Endothelial cell of umbilical vein (primary cell): Measurements from ENCODE around the gene MARK3. TPM values are rescaled to one million over a fixed set of nuclear protein-coding genes. Genes with fewer than 3 reads are reported as not detected.

Source experiments
- BruUV-seq: library from RNA; stranded (reverse); fragments of 400-500 nt; replicated peaks from 2 replicates; lab custom pipeline; 2021; lab: Mats Ljungman, UMichigan
- CTCF ChIA-PET: fragments of 300-600, 350-600 bp; sonication (Branson Sonifier 250); formaldehyde crosslinking; loops from one replicate; lab custom pipeline; 2021; ENCODE audit warnings: antibody characterized with exemption, inconsistent platforms; lab: Charles Lee
- POLR2A ChIA-PET: fragments of 300-600, 350-600 bp; sonication (Branson Sonifier 250); formaldehyde crosslinking; loops from one replicate; lab custom pipeline; 2021; ENCODE audit warnings: antibody characterized with exemption, inconsistent platforms; lab: Charles Lee
- DNase-seq: peaks from one replicate; pipeline ENCODE4 v3.0.0-alpha.2; 2011; ENCODE audit warnings: low read depth, low spot score
- FAIRE-seq: peaks from 2 replicates; lab custom pipeline; 2011; peaks lifted over from hg19 to GRCh38; lab: Jason Lieb, UNC
- H2AFZ ChIP-seq: 2 replicates; pipeline ENCODE4 v1.6.0; 2012; ENCODE audit warnings: low read depth, low read length, control low read depth, inconsistent platforms
- H3K27ac ChIP-seq: 2 replicates; pipeline ENCODE4 v1.5.1; 2011; ENCODE audit warnings: low read depth, mild to moderate bottlenecking, control low read depth, low read length, moderate library complexity; ENCODE audit not compliant: insufficient read depth
- H3K27me3 ChIP-seq, 2 experiments: 2 replicates each; pipeline versions ENCODE4 v1.6.0 to v1.6.1; 2011; ENCODE audit warnings: low read length in 2 of 2, mixed read lengths in 1 of 2; ENCODE audit not compliant: control insufficient read depth in 2 of 2, insufficient read depth in 2 of 2
- H3K36me3 ChIP-seq, 2 experiments: 2 replicates in 1 of 2; 3 replicates in 1 of 2; pipeline ENCODE4 v1.5.1; 2011; ENCODE audit warnings: low read length in 2 of 2, mild to moderate bottlenecking in 1 of 2, moderate library complexity in 1 of 2; ENCODE audit not compliant: control insufficient read depth in 2 of 2, insufficient read depth in 2 of 2; ENCODE audit errors: extremely low read depth in 1 of 2
- H3K4me1 ChIP-seq: 3 replicates; pipeline ENCODE4 v1.5.1; 2011; ENCODE audit warnings: mild to moderate bottlenecking, low read length; ENCODE audit not compliant: control insufficient read depth, insufficient read depth; ENCODE audit errors: extremely low read depth
- H3K4me2 ChIP-seq: 2 replicates; pipeline ENCODE4 v1.6.1; 2011; ENCODE audit warnings: low read length, control low read depth, mixed read lengths; ENCODE audit not compliant: insufficient read depth
- H3K4me3 ChIP-seq, 3 experiments: fragments of 200-600 bp in 1 of 3; sonication (generic), shearing (Covaris generic) in 1 of 3; replicated peaks in 1 of 3; 2 replicates each; pipeline ENCODE4 v1.5.1; 2011 to 2016; ENCODE audit warnings: control low read depth in 3 of 3, low read length in 3 of 3, mild to moderate bottlenecking in 2 of 3, inconsistent platforms in 1 of 3, low read depth in 1 of 3, moderate library complexity in 1 of 3; ENCODE audit not compliant: insufficient read depth in 1 of 3
- H3K79me2 ChIP-seq: 2 replicates; pipeline ENCODE4 v1.6.0; 2012; ENCODE audit warnings: low read length, inconsistent platforms; ENCODE audit not compliant: control insufficient read depth, insufficient read depth
- H3K9ac ChIP-seq: replicated peaks from 2 replicates; pipeline ENCODE3; 2011; ENCODE audit warnings: low read length, control low read depth; ENCODE audit not compliant: insufficient read depth; ENCODE audit errors: extremely low read depth
- H3K9me1 ChIP-seq: replicated peaks from 3 replicates; pipeline ENCODE4 v1.6.0; 2011; ENCODE audit warnings: mild to moderate bottlenecking, low read length; ENCODE audit not compliant: control insufficient read depth, insufficient read depth; ENCODE audit errors: extremely low read depth
- H3K9me3 ChIP-seq: replicated peaks from 2 replicates; pipeline ENCODE4 v1.5.1; 2012; ENCODE audit warnings: low read length, inconsistent platforms; ENCODE audit not compliant: control insufficient read depth, insufficient read depth
- H4K20me1 ChIP-seq: replicated peaks from 2 replicates; pipeline ENCODE3; 2011; ENCODE audit warnings: mild to moderate bottlenecking, low read length; ENCODE audit not compliant: control insufficient read depth, insufficient read depth; ENCODE audit errors: extremely low read depth
- EZH2 ChIP-seq: IDR thresholded peaks from 2 replicates; pipeline ENCODE4 v1.6.1; 2012; ENCODE audit warnings: borderline replicate concordance, low read depth, mild to moderate bottlenecking, moderate library complexity, low read length, inconsistent platforms; ENCODE audit not compliant: severe bottlenecking
- FOS ChIP-seq: IDR thresholded peaks from 2 replicates; pipeline ENCODE4 v1.6.1; 2011; ENCODE audit warnings: mild to moderate bottlenecking, low read length, moderate library complexity, borderline replicate concordance; ENCODE audit not compliant: insufficient read depth
- GATA2 ChIP-seq: IDR thresholded peaks from 2 replicates; pipeline ENCODE4 v1.7.0; 2011; ENCODE audit warnings: low read depth, mild to moderate bottlenecking, moderate library complexity, mixed read lengths, low read length; ENCODE audit not compliant: insufficient read length, insufficient read depth
- JUN ChIP-seq: IDR thresholded peaks from 2 replicates; pipeline ENCODE4 v1.6.1; 2011; ENCODE audit warnings: borderline replicate concordance, low read depth; ENCODE audit not compliant: insufficient read length, insufficient read depth
- MYC ChIP-seq: IDR thresholded peaks from one replicate; pipeline ENCODE4 v1.6.1; 2011; ENCODE audit warnings: mild to moderate bottlenecking, low read depth, low read length
- POLR2A ChIP-seq: IDR thresholded peaks from 2 replicates; pipeline ENCODE4 v1.6.1; 2012; ENCODE audit warnings: low read depth, mild to moderate bottlenecking, control low read depth, low read length
- POLR2AphosphoS5 ChIP-seq: IDR thresholded peaks from 2 replicates; pipeline ENCODE4 v1.6.1; 2012; ENCODE audit warnings: low read depth, mild to moderate bottlenecking, control low read depth, low read length, moderate library complexity; ENCODE audit not compliant: insufficient read depth
- dilution Hi-C: fragments of 300-500 bp; cut with MboI; formaldehyde crosslinking; loops from one replicate; pipeline ENCODE4 v1.15.0; 2019; ENCODE audit warnings: low sequenced_read_pairs; ENCODE audit not compliant: extremely low pct_ligation_motif_present
- intact Hi-C: fragments of 100-400 bp; cut with micrococcal nuclease; formaldehyde crosslinking; loops from one replicate; pipeline ENCODE4 v1.10.0; 2022
- polyA plus RNA-seq, 4 experiments: library from polyadenylated mRNA; depleted of rRNA in 3 of 4; stranded (reverse) in 3 of 4; unstranded in 1 of 4; fragments of >200 nt; gene quantifications; 2 replicates each; pipeline versions ENCODE4 v1.2.1 to v1.2.3, GENCODE V29; 2011 to 2012; ENCODE audit warnings: missing spikeins in 1 of 4
- total RNA-seq: library from RNA; stranded (reverse); gene quantifications from 2 replicates; pipeline ENCODE4 v1.2.3, GENCODE V29; 2021
- TF ChIP-seq, protein P1 (sequence below), 2 donors: IDR thresholded peaks; 1 replicate in 1 of 2; 2 replicates in 1 of 2; pipeline ENCODE4 v1.5.1; 2011; ENCODE audit warnings: low read length in 2 of 2, mild to moderate bottlenecking in 2 of 2, moderate library complexity in 2 of 2, control low read depth in 1 of 2, inconsistent platforms in 1 of 2, low read depth in 1 of 2; ENCODE audit not compliant: insufficient read depth in 1 of 2; ENCODE audit errors: extremely low read depth in 1 of 2
- TF ChIP-seq, protein P2 (sequence below): IDR thresholded peaks from 2 replicates; pipeline ENCODE4 v1.6.1; 2011; ENCODE audit not compliant: insufficient read depth, insufficient read length

Gene MARK3
- total and polyA plus RNA-seq, 2 donors (not counting 3 experiments of a cell fraction or from before 2014, with no cell fraction given) = 46.6 to 96.1 TPM

DNA sequence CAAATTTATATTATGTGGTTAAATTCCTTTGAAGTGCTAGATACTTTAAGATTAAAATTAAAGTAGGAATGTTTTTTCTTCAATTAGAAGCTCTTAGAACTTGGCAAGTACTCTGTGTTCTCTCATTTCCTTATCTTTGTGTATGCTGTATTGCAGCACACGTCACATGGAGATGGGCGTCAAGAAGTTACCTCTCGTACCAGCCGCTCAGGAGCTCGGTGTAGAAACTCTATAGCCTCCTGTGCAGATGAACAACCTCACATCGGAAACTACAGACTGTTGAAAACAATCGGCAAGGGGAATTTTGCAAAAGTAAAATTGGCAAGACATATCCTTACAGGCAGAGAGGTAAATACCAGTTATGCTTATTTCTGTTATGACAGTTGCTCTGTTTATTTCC, 19.7 kb downstream of the MARK3 start:
- Histone ChIP-seq H3K36me3 (peaks cover 0 to 2% of the 10 kb centered on the region in 2 experiments), H3K27ac (no peak overlapping the region), H3K4me2 (peak overlapping the region; percentile 39), H2AFZ (no peak overlapping the region), H3K27me3 (no peaks in the 10 kb centered on the region), H4K20me1 (peaks cover 8% of the 10 kb centered on the region), H3K79me2 (peaks cover 86% of the 10 kb centered on the region), H3K4me3 (no peak overlapping the region), H3K9me1 (no peaks in the 10 kb centered on the region), H3K9me3 (no peaks in the 10 kb centered on the region), H3K9ac (no peak overlapping the region), H3K4me1 (peaks cover 33% of the 10 kb centered on the region)
- FAIRE-seq = no peak
- BruUV-seq = no TSS peak
- no peak for TF ChIP-seq FOS
- no peak for TF ChIP-seq POLR2A
- peak; percentile 54 for DNase-seq
- intact Hi-C loops (no loop called here), dilution Hi-C loops (no loop called here)
- ChIA-PET CTCF (interaction anchor here (1.3 to 5.1 kb wide), 3 partner anchors 11 to 14 kb away, joined by 4 to 21 read pairs (median 14); no protein-coding TSS in a partner anchor), POLR2A (interaction anchor here (1.0 kb wide), 1 partner anchor 19 kb away, joined by 3 read pairs; no protein-coding TSS in a partner anchor)

- Histone ChIP-seq H3K27me3 (no peaks in the 10 kb centered on the region), H3K27ac (no peak overlapping the region), H3K4me1 (peaks cover 19% of the 10 kb centered on the region), H3K4me3 (no peak overlapping the region), H3K36me3 (peaks cover 0 to 2% of the 10 kb centered on the region in 2 experiments), H2AFZ (no peak overlapping the region), H3K9me3 (no peaks in the 10 kb centered on the region), H3K9me1 (no peaks in the 10 kb centered on the region), H3K4me2 (no peak overlapping the region), H3K79me2 (peaks cover 68% of the 10 kb centered on the region), H4K20me1 (peaks cover 7% of the 10 kb centered on the region), H3K9ac (no peak overlapping the region)
- DNase-seq = peak; percentile 59
- no peak for TF ChIP-seq POLR2AphosphoS5
- TF ChIP-seq, protein P1, sequence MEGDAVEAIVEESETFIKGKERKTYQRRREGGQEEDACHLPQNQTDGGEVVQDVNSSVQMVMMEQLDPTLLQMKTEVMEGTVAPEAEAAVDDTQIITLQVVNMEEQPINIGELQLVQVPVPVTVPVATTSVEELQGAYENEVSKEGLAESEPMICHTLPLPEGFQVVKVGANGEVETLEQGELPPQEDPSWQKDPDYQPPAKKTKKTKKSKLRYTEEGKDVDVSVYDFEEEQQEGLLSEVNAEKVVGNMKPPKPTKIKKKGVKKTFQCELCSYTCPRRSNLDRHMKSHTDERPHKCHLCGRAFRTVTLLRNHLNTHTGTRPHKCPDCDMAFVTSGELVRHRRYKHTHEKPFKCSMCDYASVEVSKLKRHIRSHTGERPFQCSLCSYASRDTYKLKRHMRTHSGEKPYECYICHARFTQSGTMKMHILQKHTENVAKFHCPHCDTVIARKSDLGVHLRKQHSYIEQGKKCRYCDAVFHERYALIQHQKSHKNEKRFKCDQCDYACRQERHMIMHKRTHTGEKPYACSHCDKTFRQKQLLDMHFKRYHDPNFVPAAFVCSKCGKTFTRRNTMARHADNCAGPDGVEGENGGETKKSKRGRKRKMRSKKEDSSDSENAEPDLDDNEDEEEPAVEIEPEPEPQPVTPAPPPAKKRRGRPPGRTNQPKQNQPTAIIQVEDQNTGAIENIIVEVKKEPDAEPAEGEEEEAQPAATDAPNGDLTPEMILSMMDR (IDR thresholded peaks at IDR 0.05; ENCODE audit: extremely low read depth in 1 of 2, insufficient read depth in 1 of 2, low read depth in 1 of 2, low read length in 2 of 2) = no peak
- no peak for TF ChIP-seq MYC
- TF ChIP-seq POLR2A = no peak
- no peak for TF ChIP-seq EZH2
- no peak for TF ChIP-seq FOS
- TF ChIP-seq JUN = no peak
- no peak for TF ChIP-seq GATA2
- TF ChIP-seq, protein P2, sequence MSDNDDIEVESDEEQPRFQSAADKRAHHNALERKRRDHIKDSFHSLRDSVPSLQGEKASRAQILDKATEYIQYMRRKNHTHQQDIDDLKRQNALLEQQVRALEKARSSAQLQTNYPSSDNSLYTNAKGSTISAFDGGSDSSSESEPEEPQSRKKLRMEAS = no peak
- FAIRE-seq = no peak
- intact Hi-C loops = no loop called here
- BruUV-seq = no TSS peak
- ChIA-PET CTCF (interaction anchor here (1.0 to 1.1 kb wide), 2 partner anchors 9 to 32 kb away, joined by 3 to 4 read pairs; no protein-coding TSS in a partner anchor), POLR2A (no interaction called here)
- dilution Hi-C loops = no loop called here
Observed at GRCh38 chr14:103408491-103409155, 23.4 kb downstream of the MARK3 start.
